ENCODE data around the gene AP4S1.
"Not testable (repeated sequence)": the region's sequence is repeated elsewhere in the genome, so short reads cannot be mapped to it uniquely, and the experiment has no call there.

Gene AP4S1

GRCh38 chr14:31025367-31026076 lies at the start of gene AP4S1:
Gene AP4S1 (plus strand): TSS chr14:31025649. CDS start chr14:31066197, 40,548 bp downstream.
- peak; percentile 59 for DNase-seq (ENCODE audit: low read depth)

- no peak for DNase-seq (ENCODE audit: low read depth)
Observed at GRCh38 chr14:30977752-30978151, 47.7 kb upstream of the AP4S1 start.

- peak; percentile 84 for DNase-seq (ENCODE audit: low read depth)
Observed at GRCh38 chr14:30980106-30980704, 45.2 kb upstream of the AP4S1 start.

GRCh38 chr14:30980980-30981379 lies 44.5 kb upstream of the AP4S1 start:
- DNase-seq (ENCODE audit: low read depth): no peak

- DNase-seq (ENCODE audit: low read depth): no peak
Observed at GRCh38 chr14:30982533-30982932, 42.9 kb upstream of the AP4S1 start.

GRCh38 chr14:30983858-30984257 lies 41.6 kb upstream of the AP4S1 start:
- DNase-seq (ENCODE audit: low read depth): no peak

GRCh38 chr14:30985796-30986195 lies 39.7 kb upstream of the AP4S1 start:
- no peak for DNase-seq (ENCODE audit: low read depth)

- peak; percentile 26 for DNase-seq (ENCODE audit: low read depth)
Observed at GRCh38 chr14:30988509-30988908, 36.9 kb upstream of the AP4S1 start.

GRCh38 chr14:30990770-30991169 lies 34.7 kb upstream of the AP4S1 start:
- DNase-seq (ENCODE audit: low read depth): no peak

- DNase-seq (ENCODE audit: low read depth): no peak
Observed at GRCh38 chr14:30991408-30991807, 34.0 kb upstream of the AP4S1 start.

GRCh38 chr14:30993071-30993470 lies 32.4 kb upstream of the AP4S1 start:
- no peak for DNase-seq (ENCODE audit: low read depth)

GRCh38 chr14:30994681-30995620 lies 30.5 kb upstream of the AP4S1 start:
- DNase-seq (ENCODE audit: low read depth): peak; percentile 46

- no peak for DNase-seq (ENCODE audit: low read depth)
Observed at GRCh38 chr14:30995689-30996088, 29.8 kb upstream of the AP4S1 start.

- no peak for DNase-seq (ENCODE audit: low read depth)
Observed at GRCh38 chr14:30996892-30997659, 28.4 kb upstream of the AP4S1 start.

- DNase-seq (ENCODE audit: low read depth): peak; percentile 8
Observed at GRCh38 chr14:30998100-30998706, 27.2 kb upstream of the AP4S1 start.

GRCh38 chr14:30999038-30999773 lies 26.2 kb upstream of the AP4S1 start:
- no peak for DNase-seq (ENCODE audit: low read depth)

GRCh38 chr14:31000629-31001338 lies 24.7 kb upstream of the AP4S1 start:
- DNase-seq (ENCODE audit: low read depth): no peak

GRCh38 chr14:31001339-31001658 lies 24.1 kb upstream of the AP4S1 start:
- DNase-seq (ENCODE audit: low read depth): no peak

GRCh38 chr14:31003284-31003683 lies 22.2 kb upstream of the AP4S1 start:
- no peak for DNase-seq (ENCODE audit: low read depth)

GRCh38 chr14:31004007-31004406 lies 21.4 kb upstream of the AP4S1 start:
- DNase-seq (ENCODE audit: low read depth): not testable (repeated sequence)

All from ELR (cell line).